Fibroblast of villous mesenchyme (primary cell): ENCODE measurements around the gene BPIFB2. TPM values are rescaled to one million over a fixed set of nuclear protein-coding genes. Genes with fewer than 3 reads are reported as not detected.

Source experiments
- DNase-seq: peaks from one replicate; pipeline ENCODE4 v3.0.0-alpha.2; 2010; ENCODE audit warnings: low read depth
- H3K4me3 ChIP-seq: 2 replicates; pipeline ENCODE4 v1.5.1; 2011; ENCODE audit warnings: low read depth, mild to moderate bottlenecking, low read length
- total RNA-seq: library from RNA; depleted of rRNA; stranded (reverse); fragments of >200 nt; gene quantifications from 2 replicates; pipeline ENCODE4 v1.2.3, GENCODE V29; 2012
- TF ChIP-seq, protein P1 (sequence below): IDR thresholded peaks from 2 replicates; pipeline ENCODE4 v1.5.1; 2012; ENCODE audit warnings: low read depth, mild to moderate bottlenecking, low read length; ENCODE audit not compliant: insufficient read depth

BPIFB2 gene
- total RNA-seq, 1 donor, result not detected

DNA sequence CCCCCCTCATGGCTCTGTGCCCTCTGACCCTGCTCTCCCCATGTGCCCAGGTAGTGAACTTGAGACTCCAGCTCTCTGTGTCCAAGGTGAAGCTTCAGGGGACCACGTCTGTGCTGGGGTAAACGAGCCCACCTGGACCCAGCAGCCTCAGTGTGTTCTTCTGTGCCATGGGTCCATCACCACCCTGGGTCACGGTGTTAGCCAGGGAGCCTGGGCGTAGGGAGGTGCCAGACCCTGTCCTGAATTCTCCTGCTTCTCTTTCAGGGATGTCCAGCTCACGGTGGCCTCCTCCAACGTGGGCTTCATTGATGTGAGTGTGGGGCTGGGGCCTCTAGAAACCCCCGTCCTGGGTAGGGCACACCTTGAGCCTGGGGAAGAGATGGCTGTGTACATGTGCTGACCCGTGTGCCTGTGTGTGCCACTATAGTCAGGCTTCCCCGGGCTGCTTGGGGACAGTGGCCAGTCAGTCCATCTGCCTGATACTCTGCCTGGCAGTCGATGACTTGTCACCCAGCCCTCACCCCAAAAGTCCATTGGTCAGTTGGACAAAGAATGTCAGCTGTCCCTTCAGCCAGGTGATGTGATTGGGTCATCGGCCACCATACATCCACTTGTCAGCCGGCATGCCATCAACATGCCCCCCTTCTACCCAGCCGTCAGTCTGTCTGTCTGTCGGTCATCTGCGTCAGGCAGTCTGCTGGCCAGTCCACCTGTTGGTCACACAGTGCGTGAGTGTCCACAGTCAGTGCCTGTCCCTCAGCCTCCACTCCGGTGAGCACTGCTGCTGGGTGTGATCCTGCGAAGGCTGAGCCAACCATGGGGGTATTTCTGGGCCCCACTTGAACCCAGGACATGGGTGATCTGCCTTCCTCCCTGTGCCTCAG, 13.0 kb downstream of the BPIFB2 start:
- DNase-seq, result no peak
- H3K4me3 ChIP-seq, result no peak overlapping the region
- TF ChIP-seq, protein P1, sequence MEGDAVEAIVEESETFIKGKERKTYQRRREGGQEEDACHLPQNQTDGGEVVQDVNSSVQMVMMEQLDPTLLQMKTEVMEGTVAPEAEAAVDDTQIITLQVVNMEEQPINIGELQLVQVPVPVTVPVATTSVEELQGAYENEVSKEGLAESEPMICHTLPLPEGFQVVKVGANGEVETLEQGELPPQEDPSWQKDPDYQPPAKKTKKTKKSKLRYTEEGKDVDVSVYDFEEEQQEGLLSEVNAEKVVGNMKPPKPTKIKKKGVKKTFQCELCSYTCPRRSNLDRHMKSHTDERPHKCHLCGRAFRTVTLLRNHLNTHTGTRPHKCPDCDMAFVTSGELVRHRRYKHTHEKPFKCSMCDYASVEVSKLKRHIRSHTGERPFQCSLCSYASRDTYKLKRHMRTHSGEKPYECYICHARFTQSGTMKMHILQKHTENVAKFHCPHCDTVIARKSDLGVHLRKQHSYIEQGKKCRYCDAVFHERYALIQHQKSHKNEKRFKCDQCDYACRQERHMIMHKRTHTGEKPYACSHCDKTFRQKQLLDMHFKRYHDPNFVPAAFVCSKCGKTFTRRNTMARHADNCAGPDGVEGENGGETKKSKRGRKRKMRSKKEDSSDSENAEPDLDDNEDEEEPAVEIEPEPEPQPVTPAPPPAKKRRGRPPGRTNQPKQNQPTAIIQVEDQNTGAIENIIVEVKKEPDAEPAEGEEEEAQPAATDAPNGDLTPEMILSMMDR, result no peak

DNA sequence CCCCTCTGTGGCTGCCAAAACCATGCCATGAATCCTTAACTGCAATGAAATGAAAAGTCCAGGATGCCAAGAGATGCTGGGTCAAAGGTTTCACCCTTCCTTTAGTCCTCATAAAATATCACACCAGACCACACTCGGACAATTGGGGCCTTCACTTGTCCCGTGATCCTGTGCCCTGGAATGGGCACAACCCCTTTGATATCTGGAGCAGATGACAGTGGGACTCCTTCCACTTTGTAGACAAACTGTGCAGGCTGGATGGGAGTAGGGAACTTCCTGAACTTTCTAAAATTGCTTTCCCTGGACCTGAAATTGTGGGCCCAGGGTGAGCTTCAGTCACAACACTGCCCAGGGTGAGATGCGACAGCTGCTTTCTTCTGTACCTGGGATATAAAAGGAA, 14.4 kb downstream of the BPIFB2 start:
- no peak for DNase-seq
- H3K4me3 ChIP-seq, result no peak overlapping the region
- TF ChIP-seq, protein P1, result no peak

DNA sequence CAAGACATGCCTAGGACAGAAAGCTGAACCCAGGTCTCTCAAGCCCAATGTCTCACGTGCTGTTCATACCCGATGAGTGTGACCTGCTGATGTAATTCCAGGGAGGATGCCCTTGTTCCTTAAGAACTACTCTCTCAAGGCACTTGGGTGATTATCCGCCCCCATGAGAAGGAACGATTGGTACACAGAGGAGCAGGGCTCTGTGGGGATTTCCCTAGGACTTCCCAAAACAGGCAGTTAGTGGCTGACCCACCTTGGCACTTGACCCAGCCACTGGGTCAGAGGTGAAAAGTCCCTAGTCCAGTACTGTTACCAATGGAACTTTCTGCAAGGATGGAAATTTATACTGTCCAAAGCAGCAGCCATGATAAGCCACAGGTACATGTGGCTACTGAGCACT, 14.8 kb downstream of the BPIFB2 start:
- H3K4me3 ChIP-seq, result no peak overlapping the region
- no peak for DNase-seq
- TF ChIP-seq, protein P1, result no peak

DNA sequence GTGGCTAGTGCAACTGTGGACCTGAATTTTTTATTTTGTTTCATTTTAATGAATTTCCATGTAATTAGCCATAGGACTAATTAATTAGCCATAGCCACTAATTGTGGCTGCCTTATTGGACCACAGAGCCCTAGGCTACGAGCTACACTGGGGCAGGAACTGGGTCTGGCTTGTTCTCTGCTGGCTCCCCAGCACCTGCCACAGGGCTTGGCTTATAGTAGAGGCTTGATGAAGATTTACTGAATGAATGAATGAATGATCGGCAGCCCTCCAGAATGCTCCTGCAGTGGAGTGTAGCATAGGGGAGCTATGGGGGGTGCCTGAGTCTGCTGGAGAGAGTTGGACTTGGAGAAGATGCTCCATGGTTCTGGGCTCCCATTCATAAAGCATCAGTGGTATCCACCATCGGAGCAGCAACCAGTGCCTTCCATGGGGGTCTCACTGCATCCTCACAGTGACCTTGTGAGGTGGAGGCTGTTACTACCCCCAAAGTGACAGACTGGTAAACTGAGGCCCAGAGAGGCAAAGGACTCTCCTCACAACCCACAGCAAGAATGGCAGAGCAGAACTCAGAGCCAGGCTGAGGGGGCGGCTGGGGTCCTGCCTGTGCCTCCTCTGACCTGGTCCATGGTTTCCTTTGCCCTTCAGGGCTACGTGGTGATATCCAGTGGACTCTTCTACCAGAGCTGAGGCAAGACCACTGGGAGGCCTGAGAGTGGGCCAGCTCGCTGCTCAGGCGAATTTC, 15.4 kb downstream of the BPIFB2 start:
- no peak for DNase-seq
- TF ChIP-seq, protein P1, result no peak
- H3K4me3 ChIP-seq, result no peak overlapping the region

DNA sequence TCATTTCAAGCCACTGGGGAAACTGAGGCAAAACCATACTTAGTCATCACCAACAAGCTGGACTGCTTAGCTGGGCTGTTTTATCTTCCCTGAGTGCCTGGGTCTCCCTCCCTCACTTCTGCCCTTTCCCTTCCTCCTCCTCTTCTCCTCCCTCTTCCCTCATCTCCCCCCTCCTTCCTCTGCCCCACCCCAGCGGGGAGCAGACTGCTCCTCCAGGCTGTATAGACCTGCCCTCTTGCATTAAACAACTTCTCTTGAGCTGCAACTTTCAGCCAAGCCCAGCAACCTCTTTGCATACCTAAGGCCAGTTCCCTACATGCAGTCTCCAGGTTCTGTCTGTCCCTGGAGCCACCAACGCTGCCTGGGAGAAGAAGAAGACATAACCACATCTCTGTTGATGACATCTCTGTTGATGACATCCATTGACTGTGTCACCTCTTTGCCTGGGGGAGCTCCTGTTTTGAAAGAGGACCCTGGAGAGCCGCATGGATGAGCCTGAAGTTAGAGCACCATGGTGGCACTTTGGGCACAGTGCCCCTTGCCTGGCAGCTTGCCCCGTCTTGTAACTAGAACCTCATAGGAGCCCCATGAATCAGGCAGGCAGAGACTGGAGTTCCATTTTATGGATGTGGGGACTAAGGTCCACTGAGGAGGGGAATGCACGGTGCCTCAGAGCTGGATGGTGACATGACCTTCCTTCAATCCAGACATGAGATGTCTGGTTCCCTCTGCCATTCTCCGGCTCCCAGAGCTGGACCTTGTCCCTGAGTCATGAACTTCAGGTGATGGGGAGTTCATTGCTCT, 16.1 kb downstream of the BPIFB2 start:
- no peak overlapping the region for H3K4me3 ChIP-seq
- DNase-seq, result no peak
- TF ChIP-seq, protein P1, result no peak

DNA sequence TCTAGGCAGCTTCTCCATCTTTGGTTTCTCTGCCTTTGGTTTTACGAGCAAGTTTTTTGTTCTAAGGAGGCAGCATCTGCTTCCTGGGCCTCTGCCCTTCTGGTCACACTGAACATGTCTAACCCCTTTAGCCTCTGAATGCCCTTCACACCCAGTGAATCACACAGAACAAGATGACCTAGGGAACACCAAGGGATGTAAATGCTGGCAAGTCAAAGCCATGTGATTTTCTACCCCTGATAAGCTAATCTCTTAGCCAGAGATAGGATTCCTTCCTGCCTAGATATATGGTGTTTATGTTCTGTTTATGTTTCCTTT, 16.7 kb downstream of the BPIFB2 start:
- TF ChIP-seq, protein P1, result no peak
- no peak for DNase-seq
- no peak overlapping the region for H3K4me3 ChIP-seq
